EH (cell line): Measurements from ENCODE around the gene HADHA.
"Not testable (repeated sequence)": the region's sequence is repeated elsewhere in the genome, so short reads cannot be mapped to it uniquely, and the experiment has no call there.

Experiments used
- DNase-seq: peaks from one replicate; pipeline ENCODE4 v3.0.0-alpha.2; 2015; ENCODE audit warnings: low read depth

Gene HADHA

GRCh38 chr2:26244309-26245230, at the start of gene HADHA, which contains the start of gene HADHB:
TSS of gene HADHA (minus strand) at chr2:26244632. CDS start at chr2:26244596, 36 bp downstream.
TSS of gene HADHB (plus strand) at chr2:26244939. CDS start at chr2:26254255, 9,316 bp downstream.
- peak; percentile 94 for DNase-seq

- DNase-seq = peak; percentile 36
Measured at GRCh38 chr2:26292646-26293045, 48.2 kb upstream of the HADHA start.

GRCh38 chr2:26290001-26290400, 45.6 kb upstream of the HADHA start:
- DNase-seq = no peak

- no peak for DNase-seq
Measured at GRCh38 chr2:26285931-26286330, 41.5 kb upstream of the HADHA start.

GRCh38 chr2:26284132-26284531, 39.7 kb upstream of the HADHA start:
- DNase-seq = peak; percentile 76

DNA sequence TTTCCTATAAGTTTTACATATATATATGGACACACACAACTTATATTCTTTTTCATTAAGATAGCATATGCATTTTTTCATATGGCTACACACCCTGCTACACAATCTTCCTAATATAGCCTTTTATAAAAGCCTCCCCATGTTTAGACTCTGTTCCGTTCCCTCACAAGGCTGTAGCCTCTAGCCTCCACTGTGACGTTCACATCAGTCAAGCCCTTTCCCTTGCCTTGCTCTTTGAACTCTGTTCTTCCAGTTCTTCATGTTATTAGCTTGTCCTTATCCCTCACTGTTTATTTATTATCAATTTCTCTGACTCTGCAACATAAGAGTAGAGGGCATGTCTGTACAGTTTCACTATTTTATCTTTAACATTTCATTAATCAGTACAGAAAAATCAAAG, 39.2 kb upstream of the HADHA start:
- DNase-seq = no peak

- no peak for DNase-seq
Measured at GRCh38 chr2:26281226-26281625, 36.8 kb upstream of the HADHA start.

- DNase-seq = no peak
Measured at GRCh38 chr2:26279886-26280285, 35.5 kb upstream of the HADHA start.

DNA sequence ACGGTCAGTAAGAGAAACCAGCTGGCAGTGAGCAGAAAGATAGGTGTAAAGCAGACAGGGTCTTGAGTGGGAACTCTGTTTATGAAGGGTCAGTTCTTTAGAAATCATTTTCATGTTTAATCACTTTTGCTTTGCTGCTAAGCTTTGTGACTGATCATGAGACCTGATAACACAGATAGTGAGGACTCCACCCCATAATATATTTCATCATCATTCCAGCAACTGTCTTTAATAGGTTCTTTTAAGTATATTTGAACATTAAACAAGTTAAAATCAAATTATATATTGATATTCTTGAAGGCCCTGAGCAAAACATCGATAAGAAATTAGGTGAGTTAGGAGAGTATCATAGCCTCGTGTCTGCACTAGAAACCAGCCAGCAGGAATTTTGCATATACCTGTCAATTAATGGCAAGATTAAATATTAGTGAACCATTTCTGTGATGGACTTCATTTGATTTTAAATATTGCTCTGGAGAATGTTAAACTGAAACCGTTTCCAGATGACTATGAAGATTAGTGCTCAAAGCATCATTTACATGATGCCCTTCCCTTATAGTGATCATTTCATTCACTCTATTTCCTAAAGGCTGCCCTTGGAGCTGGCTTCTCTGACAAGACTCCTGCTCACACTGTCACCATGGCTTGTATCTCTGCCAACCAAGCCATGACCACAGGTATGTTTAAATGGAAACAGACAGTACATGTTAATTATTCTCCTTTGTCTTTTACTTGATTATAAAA, 32.2 kb upstream of the HADHA start:
- DNase-seq = no peak

GRCh38 chr2:26274058-26274613, 29.7 kb upstream of the HADHA start:
- peak; percentile 94 for DNase-seq

- peak; percentile 42 for DNase-seq
Measured at GRCh38 chr2:26273501-26273900, 29.1 kb upstream of the HADHA start.

GRCh38 chr2:26270373-26270772, 25.9 kb upstream of the HADHA start:
- peak; percentile 12 for DNase-seq

- DNase-seq = no peak
Measured at GRCh38 chr2:26269571-26270158, 25.2 kb upstream of the HADHA start.

GRCh38 chr2:26268670-26269385, 24.4 kb upstream of the HADHA start:
- not testable (repeated sequence) for DNase-seq

GRCh38 chr2:26268213-26268612, 23.8 kb upstream of the HADHA start:
- DNase-seq = peak; percentile 32

DNA sequence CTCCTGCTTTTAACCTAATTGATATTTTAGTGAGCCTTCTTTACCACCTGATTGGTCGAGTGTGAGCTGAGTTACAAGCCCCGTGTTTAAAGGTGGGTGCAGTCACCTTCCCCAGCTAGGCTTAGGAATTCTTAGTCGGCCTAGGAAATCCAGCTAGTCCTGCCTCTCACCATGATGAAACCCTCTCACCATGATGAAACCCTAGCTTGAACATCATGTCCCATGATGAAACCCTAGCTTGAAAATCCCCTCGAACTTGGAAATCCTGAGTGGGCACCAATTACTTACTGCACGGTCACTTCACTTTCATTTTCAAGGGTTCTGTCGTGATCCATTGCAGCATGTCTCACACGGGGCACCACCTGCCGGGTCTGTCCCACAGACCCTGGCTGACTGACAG, 14.4 kb upstream of the HADHA start:
- DNase-seq = not testable (repeated sequence)

- no peak for DNase-seq
Measured at GRCh38 chr2:26255759-26256384, 11.4 kb upstream of the HADHA start.

- DNase-seq = no peak
Measured at GRCh38 chr2:26251893-26252292, 7.5 kb upstream of the HADHA start.

DNA sequence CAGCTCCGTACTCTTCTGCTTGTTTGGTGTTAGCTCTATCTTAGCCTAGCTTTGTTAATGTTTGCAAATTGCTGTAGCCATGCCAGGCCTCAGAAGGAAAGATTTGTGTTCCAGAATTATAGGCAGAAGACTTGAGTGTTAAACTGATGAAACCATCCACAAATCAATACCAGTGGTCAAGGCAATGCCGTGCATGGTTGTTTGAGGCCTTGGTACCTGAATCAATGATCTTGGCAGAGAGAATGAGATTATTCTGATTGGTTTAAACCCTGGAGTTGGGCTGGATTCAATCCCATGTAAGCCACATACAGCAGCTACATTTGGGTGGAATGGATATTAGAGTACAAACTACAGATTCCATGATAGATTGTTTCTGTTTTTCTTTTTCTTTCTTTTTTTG, 5.2 kb upstream of the HADHA start:
- DNase-seq = no peak

- no peak for DNase-seq
Measured at GRCh38 chr2:26246818-26247217, 2.4 kb upstream of the HADHA start.

- DNase-seq = peak; percentile 41
Measured at GRCh38 chr2:26245810-26246209, 1.4 kb upstream of the HADHA start.
